Measurements from ENCODE around the gene TTC28. TPM values are rescaled to one million over a fixed set of nuclear protein-coding genes. Genes with fewer than 3 reads are reported as not detected.

TTC28 gene
- total RNA-seq, 2 donors from 2014 or later: 29.2 to 74.6 TPM

GRCh38 chr22:28058036-28058435, 621.6 kb downstream of the TTC28 start:
- no peak overlapping the region for H3K27ac ChIP-seq
- DNase-seq (ENCODE audit: low spot score): no peak
- no peaks in the 10 kb centered on the region for H3K27me3 ChIP-seq (replicated peaks; ENCODE audit: insufficient read depth)
- no peak for TF ChIP-seq CTCF (IDR thresholded peaks at IDR 0.05)
- TF ChIP-seq POLR2A (IDR thresholded peaks at IDR 0.05): no peak
- no peak for TF ChIP-seq POLR2AphosphoS5 (IDR thresholded peaks at IDR 0.05)
- H3K36me3 ChIP-seq: no peaks in the 10 kb centered on the region
- H3K9me3 ChIP-seq: no peaks in the 10 kb centered on the region
- H3K4me1 ChIP-seq (replicated peaks): no peaks in the 10 kb centered on the region
- intact Hi-C loops (cut with DNase I): loop anchor here (10.0 kb wide), 1 partner anchor 127 kb away; no protein-coding TSS in a partner anchor
- no peak overlapping the region for H3K4me3 ChIP-seq
- WGBS: 95% methylated on average over 2 of the region's 2 CpGs

- no peak overlapping the region for H3K27ac ChIP-seq
- no peaks in the 10 kb centered on the region for H3K27me3 ChIP-seq (replicated peaks; ENCODE audit: insufficient read depth)
- intact Hi-C loops (cut with DNase I): loop anchor here (5.0 to 10.0 kb wide), 2 partner anchors 130 to 387 kb away; no protein-coding TSS in a partner anchor
- no peaks in the 10 kb centered on the region for H3K9me3 ChIP-seq
- H3K4me3 ChIP-seq: no peak overlapping the region
- TF ChIP-seq POLR2AphosphoS5 (IDR thresholded peaks at IDR 0.05): no peak
- TF ChIP-seq CTCF (IDR thresholded peaks at IDR 0.05): no peak
- TF ChIP-seq POLR2A (IDR thresholded peaks at IDR 0.05): no peak
- WGBS: 77% methylated on average over 1 of the region's 1 CpG
- no peak for DNase-seq (ENCODE audit: low spot score)
- no peaks in the 10 kb centered on the region for H3K4me1 ChIP-seq (replicated peaks)
- no peaks in the 10 kb centered on the region for H3K36me3 ChIP-seq
Measured at GRCh38 chr22:28054819-28055208, 624.8 kb downstream of the TTC28 start.

- Histone ChIP-seq H3K36me3 (no peaks in the 10 kb centered on the region), H3K4me1 (replicated peaks) (no peaks in the 10 kb centered on the region), H3K4me3 (no peak overlapping the region), H3K9me3 (no peaks in the 10 kb centered on the region), H3K27ac (no peak overlapping the region), H3K27me3 (replicated peaks; ENCODE audit: insufficient read depth) (no peaks in the 10 kb centered on the region)
- intact Hi-C loops (cut with DNase I): loop anchor here (2.0 to 10.0 kb wide), 3 partner anchors 131 to 541 kb away; no protein-coding TSS in a partner anchor
- WGBS: 85% methylated on average over 6 of the region's 6 CpGs
- no peak for DNase-seq (ENCODE audit: low spot score)
- TF ChIP-seq CTCF (IDR thresholded peaks at IDR 0.05) (no peak), POLR2A (IDR thresholded peaks at IDR 0.05) (no peak), POLR2AphosphoS5 (IDR thresholded peaks at IDR 0.05) (no peak)
Measured at GRCh38 chr22:28053896-28054818, 625.5 kb downstream of the TTC28 start.

GRCh38 chr22:28052825-28053269, 626.8 kb downstream of the TTC28 start:
- no peaks in the 10 kb centered on the region for H3K4me1 ChIP-seq (replicated peaks)
- no peak overlapping the region for H3K27ac ChIP-seq
- DNase-seq (ENCODE audit: low spot score): no peak
- 62% methylated on average over 9 of the region's 9 CpGs for WGBS
- H3K4me3 ChIP-seq: no peak overlapping the region
- intact Hi-C loops (cut with DNase I): loop anchor here (2.0 to 10.0 kb wide), 3 partner anchors 132 to 542 kb away; no protein-coding TSS in a partner anchor
- no peaks in the 10 kb centered on the region for H3K9me3 ChIP-seq
- H3K27me3 ChIP-seq (replicated peaks; ENCODE audit: insufficient read depth): no peaks in the 10 kb centered on the region
- no peaks in the 10 kb centered on the region for H3K36me3 ChIP-seq
- no peak for TF ChIP-seq CTCF (IDR thresholded peaks at IDR 0.05)
- no peak for TF ChIP-seq POLR2AphosphoS5 (IDR thresholded peaks at IDR 0.05)
- no peak for TF ChIP-seq POLR2A (IDR thresholded peaks at IDR 0.05)
